GM19240 (cell line): Measurements from ENCODE around the gene CHST6.
"Not testable (repeated sequence)": the region's sequence is repeated elsewhere in the genome, so short reads cannot be mapped to it uniquely, and the experiment has no call there.

ENCODE experiments used
- DNase-seq: peaks from one replicate; pipeline ENCODE4 v3.0.0; 2011; ENCODE audit warnings: low spot score; ENCODE audit not compliant: insufficient read length

Gene CHST6

DNA sequence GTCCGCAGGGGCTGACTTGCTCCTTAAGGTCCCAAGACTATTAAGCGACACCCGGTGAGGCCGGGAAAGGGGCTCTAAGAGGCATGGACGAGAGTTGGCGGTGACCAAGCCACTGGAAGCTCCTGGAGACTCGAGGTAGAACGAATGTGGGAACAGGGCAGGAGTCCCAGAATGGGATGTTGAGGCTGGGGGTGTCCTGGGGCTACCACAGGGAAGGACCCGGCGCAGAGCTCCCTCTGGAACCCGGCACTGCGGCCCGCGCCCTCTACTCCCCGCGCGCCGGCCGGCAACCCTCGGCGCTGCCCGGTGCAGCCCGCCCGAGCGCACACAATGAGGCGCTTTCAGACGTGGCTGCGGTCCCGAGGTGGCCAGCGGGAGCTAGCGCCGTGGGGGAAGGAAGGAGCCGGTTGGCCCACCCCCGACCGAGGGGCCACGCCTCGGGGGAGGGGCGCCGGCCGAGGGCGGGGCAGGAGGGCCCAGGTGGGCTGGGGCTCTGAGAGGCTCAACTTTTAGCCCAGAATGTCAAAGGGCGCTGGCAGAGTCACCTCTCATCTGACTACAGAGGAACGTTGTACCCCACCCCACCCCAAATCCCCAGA lies at the start of gene CHST6:
Gene CHST6 (minus strand): TSS at position 366 of the 599 bp plus-strand sequence. CDS start 15,613 bp downstream, outside the sequence.
- DNase-seq: no peak

DNA sequence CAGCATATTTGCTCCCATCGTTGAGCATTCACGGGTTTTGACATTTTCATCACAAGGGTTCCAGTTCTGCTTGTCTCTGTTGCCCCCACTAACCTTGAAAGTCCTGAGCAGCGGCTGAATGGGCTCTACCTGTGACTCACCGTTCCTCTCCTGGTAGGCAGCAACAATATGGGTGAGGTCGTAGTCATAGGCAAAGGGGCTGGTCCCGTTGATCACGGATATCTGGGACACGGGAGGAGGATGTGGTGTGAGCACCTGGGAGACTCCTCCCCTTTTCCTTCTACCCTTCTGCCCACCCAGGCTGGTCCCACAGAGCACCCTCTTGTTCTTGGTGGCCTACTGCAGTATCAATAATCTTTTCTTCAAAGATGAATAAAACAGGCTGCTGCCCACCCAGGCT lies 47.2 kb upstream of the CHST6 start:
- DNase-seq: not testable (repeated sequence)

DNA sequence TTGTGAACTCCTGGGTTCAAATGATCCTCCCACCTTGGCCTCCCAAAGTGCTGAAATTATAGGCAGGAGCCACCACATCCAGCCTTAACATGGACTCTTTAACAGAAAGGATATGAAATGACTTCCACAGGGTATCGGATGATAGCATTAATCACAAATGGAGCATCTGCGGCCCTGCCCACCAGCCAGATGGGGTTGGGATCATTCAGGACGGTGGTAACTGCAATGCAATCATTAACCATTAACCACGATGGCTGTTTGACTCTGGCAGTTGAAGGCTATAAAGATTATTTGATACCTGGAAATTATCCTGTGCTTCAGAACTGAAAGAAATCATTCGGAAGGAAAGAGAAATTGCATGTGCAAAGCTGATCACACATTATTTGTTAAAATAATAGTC lies 46.0 kb upstream of the CHST6 start:
- DNase-seq: no peak

DNA sequence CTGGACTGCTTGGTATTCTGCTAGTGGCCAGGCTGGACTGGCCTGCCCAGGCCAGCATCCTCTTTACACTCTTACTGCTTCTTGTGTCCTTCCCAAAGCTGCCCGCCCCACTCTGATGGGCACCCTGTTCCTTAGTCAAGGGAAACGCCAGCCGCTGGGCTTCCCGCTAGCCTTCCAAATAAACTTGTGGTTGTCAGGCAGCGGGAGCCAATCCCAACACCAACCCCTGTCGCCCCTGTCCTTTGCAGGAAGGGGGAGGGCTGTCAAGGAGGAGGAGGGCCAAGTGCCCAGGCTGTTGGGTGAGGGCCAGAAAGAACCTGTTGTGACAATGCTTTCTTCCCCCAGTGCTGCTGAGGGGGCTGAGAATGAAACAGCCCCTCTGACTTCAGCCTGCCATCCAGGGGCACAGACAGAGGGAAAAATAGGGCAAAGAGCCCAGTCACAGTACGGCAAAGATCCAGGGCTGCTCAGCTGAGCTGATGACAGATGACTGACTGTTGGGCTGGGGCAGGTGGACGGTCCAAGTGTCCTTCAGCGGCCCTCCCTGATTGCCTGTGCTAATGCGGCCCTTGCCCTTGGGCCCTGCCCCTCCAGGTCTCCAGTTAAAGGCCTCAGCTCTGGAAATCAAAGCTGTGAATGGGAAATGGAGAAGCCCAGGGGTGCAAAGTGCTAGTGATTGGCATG lies 43.8 kb upstream of the CHST6 start:
- DNase-seq: not testable (repeated sequence)

DNA sequence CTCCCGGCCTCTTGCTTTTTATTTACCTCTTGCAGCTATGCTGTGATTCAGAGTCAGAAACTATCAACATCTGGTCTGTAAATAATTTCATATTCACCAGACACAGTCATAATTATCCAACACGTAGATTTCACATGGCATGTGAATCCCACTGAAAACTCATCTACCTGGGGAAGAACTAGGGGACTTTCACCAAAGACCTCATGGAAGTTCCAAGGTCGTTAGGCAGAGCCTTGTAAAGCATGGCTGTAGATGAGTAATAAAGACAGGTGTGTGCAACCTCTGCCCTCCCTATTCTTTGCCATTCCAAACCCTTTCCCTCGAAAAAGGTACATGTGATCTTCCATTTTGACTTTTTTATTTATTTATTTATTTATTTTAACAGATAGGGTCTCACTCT lies 42.5 kb upstream of the CHST6 start:
- no peak for DNase-seq

DNA sequence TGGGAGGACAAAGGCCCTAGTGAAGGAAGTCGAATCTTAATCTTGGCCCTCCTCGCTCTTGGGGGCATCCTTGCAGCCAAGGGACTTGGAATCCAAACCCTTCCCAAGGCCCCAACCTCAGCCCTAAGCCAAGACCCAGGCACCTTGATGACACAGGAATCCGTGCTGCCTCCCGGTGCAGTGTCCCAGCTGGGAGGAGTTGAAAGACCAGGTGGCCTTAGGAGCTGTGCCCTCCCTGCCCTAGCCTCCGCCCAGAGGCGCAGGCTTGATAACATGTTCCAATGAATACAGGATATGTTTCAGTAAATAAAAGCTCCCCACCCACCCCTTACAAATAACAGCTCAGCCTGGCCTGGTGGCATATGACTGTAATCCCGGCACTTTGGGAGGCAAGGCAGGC lies 40.7 kb upstream of the CHST6 start, which contains the start of gene CHST5:
Gene CHST5 (minus strand): TSS at position 208 of the 400 bp plus-strand sequence. CDS start 5,724 bp downstream, outside the sequence.
- DNase-seq: no peak

DNA sequence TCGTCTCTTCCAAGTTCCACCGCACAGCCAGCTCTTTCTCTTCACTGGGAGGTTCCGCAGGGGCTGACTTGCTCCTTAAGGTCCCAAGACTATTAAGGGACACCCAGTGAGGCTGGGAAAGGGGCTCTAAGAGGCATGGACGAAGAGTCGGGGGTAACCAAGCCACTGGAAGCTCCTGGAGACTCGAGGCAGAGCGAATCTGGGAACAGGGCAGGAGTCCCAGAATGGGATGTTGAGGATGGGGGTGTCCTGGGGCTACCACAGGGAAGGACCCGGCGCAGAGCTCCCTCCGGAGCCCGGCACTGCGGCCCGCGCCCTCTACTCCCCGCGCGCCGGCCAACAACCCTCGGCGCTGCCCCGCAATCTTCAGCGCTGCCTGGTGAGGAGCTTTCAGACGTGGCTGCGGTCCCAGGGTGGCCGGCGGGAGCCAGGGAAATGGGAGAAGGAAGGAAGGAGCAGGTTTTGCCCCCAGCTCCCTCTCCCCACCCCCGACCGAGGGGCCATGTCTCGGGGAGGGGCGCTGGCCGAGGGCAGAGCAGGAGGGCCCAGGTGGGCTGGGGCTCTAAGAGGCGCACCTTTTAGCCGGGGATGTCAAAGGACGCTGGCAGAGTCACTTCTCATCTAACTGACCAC lies 40.1 kb upstream of the CHST6 start:
- DNase-seq: no peak

DNA sequence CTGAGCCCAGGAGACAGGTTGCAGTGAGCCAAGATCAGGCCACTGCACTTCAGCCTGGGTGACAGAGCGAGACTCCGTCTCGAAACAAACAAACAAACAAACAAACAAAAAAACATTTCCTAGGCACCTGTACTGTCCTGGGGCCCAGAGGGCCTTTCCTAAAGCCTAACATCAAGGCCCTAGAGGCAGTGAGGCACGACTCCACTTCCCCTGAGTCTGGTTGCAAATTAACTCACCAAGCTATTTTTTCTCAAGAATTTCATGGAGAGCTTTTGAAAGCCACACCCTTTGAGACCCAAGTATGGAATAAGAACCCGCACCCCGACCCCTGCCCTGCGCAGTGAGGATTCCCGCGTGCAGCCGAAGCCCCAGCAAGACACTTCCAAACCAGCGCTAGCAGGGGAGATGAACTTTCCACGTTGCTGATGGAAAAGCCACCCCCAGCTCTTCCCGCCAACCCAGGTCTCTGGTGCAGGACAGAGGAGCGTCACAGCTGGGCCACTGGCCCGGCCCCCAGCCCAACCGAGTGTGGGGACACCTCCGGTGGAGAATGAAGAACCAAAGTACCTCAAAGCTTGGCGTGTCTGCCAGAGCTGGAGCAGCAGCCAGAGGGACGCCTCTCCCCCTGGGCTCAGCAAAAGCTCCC lies 39.4 kb upstream of the CHST6 start:
- no peak for DNase-seq

DNA sequence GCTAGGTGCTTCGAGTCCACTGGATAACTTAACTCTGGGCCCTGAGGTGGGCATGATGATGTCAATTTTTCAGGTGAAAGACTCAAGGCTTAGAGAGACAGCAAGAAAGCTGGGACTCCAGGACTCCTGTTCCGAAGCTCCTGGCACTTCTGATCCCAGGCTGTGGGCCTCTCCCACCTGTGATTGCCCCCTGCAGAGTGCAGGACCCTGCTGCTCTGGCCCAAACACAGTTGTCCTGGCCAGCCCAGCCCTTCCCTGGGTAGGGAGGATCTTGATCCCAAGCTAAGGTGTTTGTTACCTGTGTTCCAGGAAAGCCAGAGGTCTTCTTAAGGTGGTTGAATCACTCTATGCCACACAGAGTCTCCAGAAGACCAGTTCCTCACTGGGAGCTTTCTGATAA lies 37.5 kb upstream of the CHST6 start:
- no peak for DNase-seq

DNA sequence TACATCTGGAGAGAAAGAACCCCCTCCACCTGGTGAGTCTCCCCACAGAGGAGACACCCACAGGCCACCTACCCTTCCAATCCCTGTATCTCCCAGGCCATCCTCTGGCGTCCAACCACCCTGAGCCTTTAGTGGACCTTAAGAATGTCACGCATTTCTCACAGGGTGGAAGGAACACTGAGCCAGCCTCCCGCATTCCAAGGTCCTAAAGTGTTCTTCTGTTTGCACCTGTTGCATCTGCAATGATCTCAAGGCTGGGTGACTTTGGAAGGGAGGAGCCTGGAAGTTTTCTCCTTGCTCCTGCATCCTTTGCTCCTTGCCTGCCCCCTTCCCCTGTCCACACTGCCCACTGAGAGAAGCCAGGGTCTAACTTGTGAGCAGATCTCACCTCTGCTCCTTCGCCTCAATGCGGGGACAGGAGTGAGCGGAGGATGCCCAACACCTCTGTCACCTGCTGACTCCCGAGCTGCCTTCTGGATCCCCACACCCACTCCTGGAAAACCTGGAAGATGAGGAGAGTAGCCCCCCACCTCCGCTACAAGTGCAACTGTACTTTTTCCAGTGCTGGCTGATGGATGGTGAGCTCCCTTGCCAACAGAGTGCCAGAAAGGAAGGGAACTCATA lies 37.0 kb upstream of the CHST6 start:
- no peak for DNase-seq

DNA sequence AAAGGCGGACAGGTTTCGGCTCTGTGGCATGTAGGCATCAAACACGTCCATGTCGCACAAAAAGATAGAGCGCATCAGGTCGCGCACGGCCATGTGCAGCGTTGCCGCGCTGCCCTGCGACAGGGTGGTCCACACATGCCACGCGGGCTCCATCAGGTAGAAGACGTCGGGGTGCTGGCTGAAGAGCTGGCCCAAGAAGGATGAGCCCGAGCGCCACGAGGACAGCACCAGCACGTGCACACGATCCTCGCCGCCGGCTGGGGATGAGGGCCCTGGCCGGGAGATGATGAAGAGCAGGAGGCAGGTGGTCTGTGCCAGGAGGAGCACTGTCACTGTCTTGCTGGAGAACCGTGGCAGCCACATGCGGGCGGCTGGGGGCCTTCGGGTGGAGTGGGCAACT lies 34.7 kb upstream of the CHST6 start:
- DNase-seq: no peak

DNA sequence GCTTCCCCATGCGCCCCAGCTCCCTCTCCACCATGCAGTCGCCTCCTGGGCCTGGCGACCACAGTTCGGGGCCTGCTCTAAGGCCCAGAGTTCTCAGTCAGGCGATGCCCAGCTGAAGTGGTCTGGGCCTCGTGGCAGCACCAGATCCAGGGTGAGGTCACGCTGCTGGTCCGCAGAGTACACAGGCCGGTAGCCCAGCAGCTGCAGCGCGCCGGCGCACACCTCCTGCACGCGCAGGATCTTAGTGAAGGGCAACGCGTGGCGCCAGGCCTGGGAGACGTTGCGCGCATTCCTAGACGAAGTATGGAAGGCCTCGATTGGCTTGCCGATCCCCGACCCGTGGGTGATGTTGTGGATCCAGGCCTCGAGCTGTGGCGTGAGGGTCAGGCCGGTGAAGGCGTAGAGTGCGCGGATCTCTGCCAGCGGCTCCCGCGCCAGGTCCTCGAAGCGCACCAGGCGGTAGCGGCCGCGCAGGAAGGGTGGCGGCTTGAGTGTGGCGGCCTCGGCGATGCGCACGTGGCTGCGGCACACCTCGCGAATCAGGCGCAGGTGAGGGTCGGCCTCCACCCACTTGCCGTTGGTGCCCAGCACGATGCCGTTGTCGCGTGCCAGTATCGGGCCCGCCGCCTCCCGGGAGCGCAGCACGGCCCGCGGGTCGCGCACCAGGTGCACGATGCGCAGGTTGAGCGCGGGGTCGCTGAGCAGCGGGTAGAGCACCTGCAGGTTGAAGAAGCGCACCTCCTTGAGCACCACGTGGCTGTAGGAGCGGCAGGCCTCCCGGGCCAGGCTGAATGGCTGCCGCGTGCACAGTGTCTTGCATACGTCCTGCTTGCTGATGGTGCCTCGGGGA lies 34.0 kb upstream of the CHST6 start:
- no peak for DNase-seq

DNA sequence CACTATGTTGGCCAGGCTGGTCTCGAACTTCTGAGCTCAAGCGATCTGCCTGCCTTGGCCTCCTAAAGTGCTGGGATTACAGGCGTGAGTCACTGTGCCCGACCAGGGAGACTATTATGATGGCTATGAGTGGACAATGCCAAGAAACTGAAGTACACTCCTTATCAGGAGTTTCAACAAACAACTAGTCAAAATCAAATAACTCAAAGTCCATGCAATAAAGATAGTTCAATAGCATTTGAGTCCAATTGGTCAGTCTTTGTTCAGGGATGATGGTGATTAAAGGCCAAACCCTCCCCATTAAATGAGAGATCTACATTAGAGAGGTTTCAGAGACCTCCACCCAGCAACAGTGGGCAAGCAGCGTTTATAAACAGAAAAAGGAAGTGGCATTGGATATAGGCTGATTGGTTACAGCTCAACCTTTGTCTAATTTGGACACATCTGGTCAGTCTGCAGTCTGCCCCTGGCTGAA lies 32.6 kb upstream of the CHST6 start:
- DNase-seq: no peak

DNA sequence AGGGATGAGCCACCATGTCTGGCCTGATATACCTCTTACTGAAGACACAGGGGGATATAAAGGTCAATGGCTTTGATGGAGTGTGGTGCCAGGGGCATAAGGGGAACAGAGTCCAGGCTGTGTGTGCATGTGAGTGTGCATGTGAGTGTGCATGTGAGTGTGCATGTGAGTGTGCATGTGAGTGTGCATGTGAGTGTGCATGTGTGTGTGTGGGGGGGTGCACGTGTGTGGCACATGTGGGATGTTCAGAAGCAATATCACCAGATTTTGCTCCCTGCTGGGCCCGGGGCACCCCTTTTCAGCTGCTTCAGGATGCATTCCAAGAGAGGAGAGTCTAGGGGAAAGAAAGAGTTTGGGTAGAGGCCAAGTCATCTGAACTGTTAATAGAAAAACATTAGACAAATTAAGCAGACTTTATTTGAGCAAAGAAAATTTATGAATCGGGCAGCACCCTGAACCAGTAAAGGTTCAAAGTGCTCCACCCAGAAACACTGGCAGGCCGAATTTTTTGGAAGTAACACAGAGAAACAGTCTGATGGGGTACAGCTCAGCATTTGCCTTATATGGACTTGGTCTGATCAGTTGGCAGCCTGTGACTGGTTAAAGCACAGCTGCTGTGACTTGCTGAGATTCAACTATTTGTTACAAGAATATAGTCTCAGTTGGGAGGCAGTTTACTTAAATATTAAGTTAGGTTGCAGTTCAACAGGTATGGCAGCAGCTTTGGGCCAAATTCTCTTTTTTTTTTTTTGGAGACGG lies 31.0 kb upstream of the CHST6 start:
- no peak for DNase-seq

DNA sequence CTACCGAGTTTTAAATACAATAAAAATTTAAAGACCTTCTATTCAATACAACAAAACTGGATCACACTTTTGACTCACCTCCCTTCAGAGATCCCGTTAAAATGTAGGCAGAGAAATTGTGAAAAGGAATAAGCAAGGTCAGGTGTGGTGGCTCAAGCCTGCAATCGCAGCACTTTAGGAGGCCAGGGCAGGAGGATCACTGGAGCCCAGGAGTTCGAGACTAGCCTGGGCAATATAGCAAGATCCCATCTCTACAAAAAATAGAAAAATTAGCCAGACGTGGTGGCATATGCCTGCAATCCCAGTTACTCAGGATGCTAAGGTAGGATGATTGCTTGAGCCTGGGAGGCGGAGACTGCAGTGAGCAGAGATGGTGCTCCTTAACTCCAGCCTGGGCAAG lies 23.9 kb upstream of the CHST6 start:
- DNase-seq: no peak

DNA sequence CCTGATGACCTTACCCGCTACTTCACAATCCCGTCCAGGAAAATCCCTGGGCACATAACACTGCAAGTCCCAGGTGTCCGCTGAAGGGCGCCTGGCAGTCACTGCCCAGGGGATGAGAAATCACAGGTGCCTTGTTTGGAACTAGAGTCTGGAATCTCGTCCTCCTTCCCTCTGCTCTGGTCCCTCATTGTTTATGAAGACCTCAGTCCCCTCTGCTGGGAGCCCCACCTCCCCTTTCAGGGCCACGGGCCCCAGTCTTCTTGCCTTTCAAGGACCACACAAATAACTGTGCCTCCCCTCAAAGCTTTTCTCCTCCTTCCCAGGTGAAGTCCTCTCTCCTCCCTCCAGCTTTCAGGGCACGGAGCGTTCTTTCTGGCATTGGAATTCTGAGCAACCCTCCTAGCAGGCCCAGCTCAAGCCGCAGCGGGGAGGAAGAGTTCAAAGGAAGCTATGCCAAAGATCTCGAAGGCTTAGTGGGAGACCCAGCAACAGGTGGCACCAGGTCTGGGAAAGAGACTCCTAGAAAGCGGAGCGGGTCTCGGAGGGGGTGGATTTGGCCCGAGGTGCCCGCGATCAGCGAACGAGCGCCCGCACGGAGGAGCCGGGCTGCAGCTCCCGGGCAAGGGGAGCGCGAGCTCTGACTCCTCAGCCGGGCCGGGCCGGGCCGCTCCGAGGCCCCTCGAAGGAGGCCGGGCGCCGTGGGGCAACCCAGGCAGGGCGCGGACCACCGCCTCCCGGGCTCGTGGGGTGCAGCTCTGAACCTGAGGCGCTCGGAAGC lies 21.1 kb upstream of the CHST6 start:
- DNase-seq: not testable (repeated sequence)

DNA sequence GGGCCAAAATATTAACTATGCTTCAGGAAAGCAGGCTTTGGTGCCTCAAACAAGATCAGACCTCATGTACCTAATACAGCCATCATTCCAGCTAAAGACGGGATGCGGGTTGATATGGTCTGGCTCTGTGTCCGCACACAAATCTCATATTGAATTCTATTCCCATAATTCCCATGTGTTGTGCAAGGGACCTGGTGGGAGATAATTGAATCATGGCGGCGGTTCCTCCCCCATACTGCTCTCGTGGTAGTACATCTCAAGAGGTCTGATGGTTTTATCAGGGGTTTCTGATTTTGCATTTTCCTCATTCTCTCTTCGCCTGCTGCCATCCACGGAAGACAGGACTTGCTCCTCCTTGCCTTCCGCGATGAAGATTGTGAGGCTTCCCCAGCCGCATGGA lies 19.1 kb upstream of the CHST6 start:
- no peak for DNase-seq

DNA sequence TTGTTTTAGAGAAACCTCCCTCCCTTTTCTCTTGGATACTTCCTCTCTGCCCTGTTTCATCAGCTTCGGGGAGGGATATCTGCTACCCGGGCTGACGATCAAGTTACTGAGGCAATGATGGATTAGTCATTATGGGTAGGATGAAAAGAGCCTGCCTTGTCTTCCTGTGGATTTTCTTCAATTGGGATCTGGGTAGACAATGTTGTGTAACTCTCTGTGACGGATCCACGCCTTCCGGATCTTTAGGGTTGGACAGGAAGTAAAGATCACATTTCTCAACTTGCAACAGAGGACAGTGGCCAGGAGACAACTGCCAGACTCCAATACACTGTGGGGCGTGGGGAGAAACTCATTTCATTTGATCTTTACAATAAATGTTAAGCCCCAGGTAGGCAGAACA lies 11.3 kb upstream of the CHST6 start:
- no peak for DNase-seq

DNA sequence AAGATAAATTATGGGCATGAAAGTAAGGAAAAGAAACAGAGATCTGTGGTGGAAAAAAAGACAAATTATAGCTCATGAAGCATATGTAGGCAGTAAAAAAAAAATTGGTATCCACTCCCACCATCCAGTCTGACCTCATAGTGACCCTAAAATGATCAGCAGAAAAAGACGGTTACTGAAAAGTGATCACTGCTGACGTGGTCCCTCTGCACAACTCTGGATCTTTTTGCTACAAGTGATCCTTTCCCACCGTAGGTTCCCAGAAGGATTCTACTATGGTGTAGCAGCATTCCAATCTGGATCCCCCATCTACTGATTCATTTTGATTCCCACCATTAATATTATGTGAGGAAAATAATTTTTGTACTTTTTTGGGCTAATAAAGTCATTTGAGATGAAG lies 10.9 kb upstream of the CHST6 start:
- DNase-seq: no peak
